ENCODE measurements around the gene SLC16A8. TPM values are rescaled to one million over a fixed set of nuclear protein-coding genes. Genes with fewer than 3 reads are reported as not detected.

SLC16A8 gene
- total and polyA plus RNA-seq, 9 of the 15 experiments (the other 6 are each of a cell fraction or from before 2014, with no cell fraction given): not detected

DNA sequence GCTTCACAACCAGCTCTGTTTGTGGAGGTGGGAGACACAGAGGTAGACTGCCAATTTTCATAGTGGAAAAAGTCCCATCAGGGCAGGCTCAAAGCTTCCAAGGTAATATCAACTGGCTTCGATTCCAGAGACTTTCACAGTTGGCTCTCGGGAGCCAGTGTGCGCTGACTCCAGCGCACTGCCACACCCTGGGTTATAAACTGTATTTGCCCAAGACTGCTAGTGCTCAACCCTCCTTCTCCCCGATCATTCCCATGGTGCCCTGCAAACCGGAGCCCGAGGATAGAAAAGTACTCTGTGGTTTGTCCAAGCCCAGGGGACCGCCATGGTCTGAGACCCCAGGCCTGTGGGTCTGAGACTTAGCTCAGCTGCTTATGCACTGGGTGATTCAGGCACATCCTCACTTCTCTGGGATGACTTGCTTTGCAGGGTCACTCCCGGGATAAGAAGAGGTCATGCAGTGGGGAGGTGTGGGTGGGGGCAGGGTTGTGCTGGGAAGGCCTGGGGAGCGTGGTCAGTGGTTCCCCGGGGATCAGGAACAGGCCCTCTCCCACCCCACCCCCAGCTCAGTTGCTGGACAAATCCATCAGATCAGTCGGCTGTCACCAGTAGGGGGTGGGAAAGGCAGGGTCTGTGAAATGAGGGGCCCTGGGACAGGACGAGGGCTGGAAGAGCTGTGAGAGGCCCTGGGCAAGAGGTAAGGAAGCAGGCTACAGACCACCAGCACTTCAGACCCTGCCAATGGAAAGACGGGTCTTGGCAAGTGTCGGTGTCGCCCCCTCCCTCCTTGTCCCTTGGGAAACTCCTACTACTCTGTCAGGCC is 53.5 kb downstream of the SLC16A8 start (continued):
- TF ChIP-seq MAFG (tag; conservative IDR thresholded peaks at IDR 0.05) (no peak), NONO (IDR thresholded peaks at IDR 0.05; ENCODE audit: low read depth in 2 of 2, low read length in 1 of 2) (peak in 1 of 2 experiments; percentile 75; a peak in 1 of 4 replicates), CHCHD3 (CRISPR knock-in tag; IDR thresholded peaks at IDR 0.05) (no peak), PTBP1 (IDR thresholded peaks at IDR 0.05; ENCODE audit: low read depth, low read length) (no peak), FOXK2 (conservative IDR thresholded peaks at IDR 0.05 in 1 of 2, IDR thresholded peaks at IDR 0.05 in 1 of 2; ENCODE audit: low read depth in 2 of 2) (peak in 1 of 2 experiments; percentile 74; a peak in 2 of 4 replicates), RNF2 (IDR thresholded peaks at IDR 0.05) (no peak), CREB1 (IDR thresholded peaks at IDR 0.05) (no peak), CREB1 (CRISPR knock-in tag; IDR thresholded peaks at IDR 0.05) (no peak), ATF7 (IDR thresholded peaks at IDR 0.05) (peak; percentile 87), TAL1 (IDR thresholded peaks at IDR 0.05) (no peak), ZNF282 (CRISPR knock-in tag; IDR thresholded peaks at IDR 0.05) (no peak), FOXP1 (CRISPR knock-in tag; IDR thresholded peaks at IDR 0.05) (no peak)
- TF ChIP-seq, protein P1, sequence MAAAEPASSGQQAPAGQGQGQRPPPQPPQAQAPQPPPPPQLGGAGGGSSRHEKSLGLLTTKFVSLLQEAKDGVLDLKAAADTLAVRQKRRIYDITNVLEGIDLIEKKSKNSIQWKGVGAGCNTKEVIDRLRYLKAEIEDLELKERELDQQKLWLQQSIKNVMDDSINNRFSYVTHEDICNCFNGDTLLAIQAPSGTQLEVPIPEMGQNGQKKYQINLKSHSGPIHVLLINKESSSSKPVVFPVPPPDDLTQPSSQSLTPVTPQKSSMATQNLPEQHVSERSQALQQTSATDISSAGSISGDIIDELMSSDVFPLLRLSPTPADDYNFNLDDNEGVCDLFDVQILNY (CRISPR knock-in tag; IDR thresholded peaks at IDR 0.05): no peak
- TF ChIP-seq, protein P2, sequence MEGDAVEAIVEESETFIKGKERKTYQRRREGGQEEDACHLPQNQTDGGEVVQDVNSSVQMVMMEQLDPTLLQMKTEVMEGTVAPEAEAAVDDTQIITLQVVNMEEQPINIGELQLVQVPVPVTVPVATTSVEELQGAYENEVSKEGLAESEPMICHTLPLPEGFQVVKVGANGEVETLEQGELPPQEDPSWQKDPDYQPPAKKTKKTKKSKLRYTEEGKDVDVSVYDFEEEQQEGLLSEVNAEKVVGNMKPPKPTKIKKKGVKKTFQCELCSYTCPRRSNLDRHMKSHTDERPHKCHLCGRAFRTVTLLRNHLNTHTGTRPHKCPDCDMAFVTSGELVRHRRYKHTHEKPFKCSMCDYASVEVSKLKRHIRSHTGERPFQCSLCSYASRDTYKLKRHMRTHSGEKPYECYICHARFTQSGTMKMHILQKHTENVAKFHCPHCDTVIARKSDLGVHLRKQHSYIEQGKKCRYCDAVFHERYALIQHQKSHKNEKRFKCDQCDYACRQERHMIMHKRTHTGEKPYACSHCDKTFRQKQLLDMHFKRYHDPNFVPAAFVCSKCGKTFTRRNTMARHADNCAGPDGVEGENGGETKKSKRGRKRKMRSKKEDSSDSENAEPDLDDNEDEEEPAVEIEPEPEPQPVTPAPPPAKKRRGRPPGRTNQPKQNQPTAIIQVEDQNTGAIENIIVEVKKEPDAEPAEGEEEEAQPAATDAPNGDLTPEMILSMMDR (IDR thresholded peaks at IDR 0.05 in 2 of 3, conservative IDR thresholded peaks at IDR 0.05 in 1 of 3; ENCODE audit: insufficient read depth in 2 of 3, low read depth in 1 of 3, low read length in 3 of 3): 0 out of 6 replicates have a peak, but pooled peaks of 1 of the 3 experiments have one; percentile 4
- TF ChIP-seq, protein P3, sequence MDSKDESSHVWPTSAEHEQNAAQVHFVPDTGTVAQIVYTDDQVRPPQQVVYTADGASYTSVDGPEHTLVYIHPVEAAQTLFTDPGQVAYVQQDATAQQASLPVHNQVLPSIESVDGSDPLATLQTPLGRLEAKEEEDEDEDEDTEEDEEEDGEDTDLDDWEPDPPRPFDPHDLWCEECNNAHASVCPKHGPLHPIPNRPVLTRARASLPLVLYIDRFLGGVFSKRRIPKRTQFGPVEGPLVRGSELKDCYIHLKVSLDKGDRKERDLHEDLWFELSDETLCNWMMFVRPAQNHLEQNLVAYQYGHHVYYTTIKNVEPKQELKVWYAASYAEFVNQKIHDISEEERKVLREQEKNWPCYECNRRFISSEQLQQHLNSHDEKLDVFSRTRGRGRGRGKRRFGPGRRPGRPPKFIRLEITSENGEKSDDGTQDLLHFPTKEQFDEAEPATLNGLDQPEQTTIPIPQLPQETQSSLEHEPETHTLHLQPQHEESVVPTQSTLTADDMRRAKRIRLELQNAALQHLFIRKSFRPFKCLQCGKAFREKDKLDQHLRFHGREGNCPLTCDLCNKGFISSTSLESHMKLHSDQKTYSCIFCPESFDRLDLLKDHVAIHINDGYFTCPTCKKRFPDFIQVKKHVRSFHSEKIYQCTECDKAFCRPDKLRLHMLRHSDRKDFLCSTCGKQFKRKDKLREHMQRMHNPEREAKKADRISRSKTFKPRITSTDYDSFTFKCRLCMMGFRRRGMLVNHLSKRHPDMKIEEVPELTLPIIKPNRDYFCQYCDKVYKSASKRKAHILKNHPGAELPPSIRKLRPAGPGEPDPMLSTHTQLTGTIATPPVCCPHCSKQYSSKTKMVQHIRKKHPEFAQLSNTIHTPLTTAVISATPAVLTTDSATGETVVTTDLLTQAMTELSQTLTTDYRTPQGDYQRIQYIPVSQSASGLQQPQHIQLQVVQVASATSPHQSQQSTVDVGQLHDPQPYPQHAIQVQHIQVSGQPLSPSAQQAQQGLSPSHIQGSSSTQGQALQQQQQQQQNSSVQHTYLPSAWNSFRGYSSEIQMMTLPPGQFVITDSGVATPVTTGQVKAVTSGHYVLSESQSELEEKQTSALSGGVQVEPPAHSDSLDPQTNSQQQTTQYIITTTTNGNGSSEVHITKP (IDR thresholded peaks at IDR 0.05; ENCODE audit: partially characterized antibody): peak; percentile 98
- TF ChIP-seq, protein P4, sequence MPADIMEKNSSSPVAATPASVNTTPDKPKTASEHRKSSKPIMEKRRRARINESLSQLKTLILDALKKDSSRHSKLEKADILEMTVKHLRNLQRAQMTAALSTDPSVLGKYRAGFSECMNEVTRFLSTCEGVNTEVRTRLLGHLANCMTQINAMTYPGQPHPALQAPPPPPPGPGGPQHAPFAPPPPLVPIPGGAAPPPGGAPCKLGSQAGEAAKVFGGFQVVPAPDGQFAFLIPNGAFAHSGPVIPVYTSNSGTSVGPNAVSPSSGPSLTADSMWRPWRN (IDR thresholded peaks at IDR 0.05; ENCODE audit: low read depth): no peak
- TF ChIP-seq, protein P5, sequence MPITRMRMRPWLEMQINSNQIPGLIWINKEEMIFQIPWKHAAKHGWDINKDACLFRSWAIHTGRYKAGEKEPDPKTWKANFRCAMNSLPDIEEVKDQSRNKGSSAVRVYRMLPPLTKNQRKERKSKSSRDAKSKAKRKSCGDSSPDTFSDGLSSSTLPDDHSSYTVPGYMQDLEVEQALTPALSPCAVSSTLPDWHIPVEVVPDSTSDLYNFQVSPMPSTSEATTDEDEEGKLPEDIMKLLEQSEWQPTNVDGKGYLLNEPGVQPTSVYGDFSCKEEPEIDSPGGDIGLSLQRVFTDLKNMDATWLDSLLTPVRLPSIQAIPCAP (CRISPR knock-in tag; IDR thresholded peaks at IDR 0.05; ENCODE audit: borderline replicate concordance): no peak
- TF ChIP-seq, protein P6, sequence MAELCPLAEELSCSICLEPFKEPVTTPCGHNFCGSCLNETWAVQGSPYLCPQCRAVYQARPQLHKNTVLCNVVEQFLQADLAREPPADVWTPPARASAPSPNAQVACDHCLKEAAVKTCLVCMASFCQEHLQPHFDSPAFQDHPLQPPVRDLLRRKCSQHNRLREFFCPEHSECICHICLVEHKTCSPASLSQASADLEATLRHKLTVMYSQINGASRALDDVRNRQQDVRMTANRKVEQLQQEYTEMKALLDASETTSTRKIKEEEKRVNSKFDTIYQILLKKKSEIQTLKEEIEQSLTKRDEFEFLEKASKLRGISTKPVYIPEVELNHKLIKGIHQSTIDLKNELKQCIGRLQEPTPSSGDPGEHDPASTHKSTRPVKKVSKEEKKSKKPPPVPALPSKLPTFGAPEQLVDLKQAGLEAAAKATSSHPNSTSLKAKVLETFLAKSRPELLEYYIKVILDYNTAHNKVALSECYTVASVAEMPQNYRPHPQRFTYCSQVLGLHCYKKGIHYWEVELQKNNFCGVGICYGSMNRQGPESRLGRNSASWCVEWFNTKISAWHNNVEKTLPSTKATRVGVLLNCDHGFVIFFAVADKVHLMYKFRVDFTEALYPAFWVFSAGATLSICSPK (IDR thresholded peaks at IDR 0.05; ENCODE audit: borderline replicate concordance): no peak
